Measurements from ENCODE around the gene KRT36.

The KRT36 gene

DNA sequence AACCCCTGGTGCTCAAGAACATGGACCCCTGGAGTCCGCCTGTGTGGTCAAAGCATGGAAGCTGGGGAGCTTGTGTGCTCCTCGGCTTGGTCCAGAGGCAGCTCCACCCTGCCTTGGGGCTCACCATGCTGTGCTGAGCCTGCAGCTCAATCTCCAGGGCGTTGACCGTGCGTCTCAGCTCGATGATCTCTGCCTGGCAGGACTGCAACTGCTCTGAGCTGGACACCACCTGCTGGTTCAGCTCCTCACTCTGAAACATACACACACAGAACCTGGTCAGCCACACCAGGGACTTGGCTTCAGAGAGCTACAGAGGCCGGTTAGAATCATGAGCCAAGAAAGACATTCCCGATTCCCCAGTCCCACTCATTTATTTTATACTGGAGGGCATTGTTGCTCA is 11.5 kb downstream of the KRT36 start:
- no peak for TF ChIP-seq EZH2phosphoT487 (IDR thresholded peaks at IDR 0.05; ENCODE audit: borderline replicate concordance, low read length)
- TF ChIP-seq, protein P1, sequence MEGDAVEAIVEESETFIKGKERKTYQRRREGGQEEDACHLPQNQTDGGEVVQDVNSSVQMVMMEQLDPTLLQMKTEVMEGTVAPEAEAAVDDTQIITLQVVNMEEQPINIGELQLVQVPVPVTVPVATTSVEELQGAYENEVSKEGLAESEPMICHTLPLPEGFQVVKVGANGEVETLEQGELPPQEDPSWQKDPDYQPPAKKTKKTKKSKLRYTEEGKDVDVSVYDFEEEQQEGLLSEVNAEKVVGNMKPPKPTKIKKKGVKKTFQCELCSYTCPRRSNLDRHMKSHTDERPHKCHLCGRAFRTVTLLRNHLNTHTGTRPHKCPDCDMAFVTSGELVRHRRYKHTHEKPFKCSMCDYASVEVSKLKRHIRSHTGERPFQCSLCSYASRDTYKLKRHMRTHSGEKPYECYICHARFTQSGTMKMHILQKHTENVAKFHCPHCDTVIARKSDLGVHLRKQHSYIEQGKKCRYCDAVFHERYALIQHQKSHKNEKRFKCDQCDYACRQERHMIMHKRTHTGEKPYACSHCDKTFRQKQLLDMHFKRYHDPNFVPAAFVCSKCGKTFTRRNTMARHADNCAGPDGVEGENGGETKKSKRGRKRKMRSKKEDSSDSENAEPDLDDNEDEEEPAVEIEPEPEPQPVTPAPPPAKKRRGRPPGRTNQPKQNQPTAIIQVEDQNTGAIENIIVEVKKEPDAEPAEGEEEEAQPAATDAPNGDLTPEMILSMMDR (IDR thresholded peaks at IDR 0.05; ENCODE audit: low read depth, low read length, poor library complexity, severe bottlenecking), result no peak
- Histone ChIP-seq H3K36me3 (ENCODE audit: control insufficient read depth, low read length) (no peaks in the 10 kb centered on the region), H3K27me3 (ENCODE audit: control insufficient read depth, low read length) (no peaks in the 10 kb centered on the region), H3K4me1 (ENCODE audit: control insufficient read depth, low read length) (no peaks in the 10 kb centered on the region), H3K79me2 (ENCODE audit: control insufficient read depth, low read length) (no peaks in the 10 kb centered on the region), H3K4me2 (ENCODE audit: low read length) (no peak overlapping the region), H3F3A (ENCODE audit: control insufficient read depth, insufficient read depth) (no peaks in the 10 kb centered on the region), H3K9me3 (ENCODE audit: control insufficient read depth, insufficient read depth, low read length) (no peaks in the 10 kb centered on the region), H3K9me2 (replicated peaks; ENCODE audit: control insufficient read depth, low read length) (no peaks in the 10 kb centered on the region), H3K27ac (ENCODE audit: low read depth, low read length) (no peak overlapping the region), H3K4me3 (ENCODE audit: low read length) (no peak overlapping the region), H4K20me1 (ENCODE audit: control insufficient read depth, insufficient read depth, low read depth, low read length) (no peaks in the 10 kb centered on the region)

DNA sequence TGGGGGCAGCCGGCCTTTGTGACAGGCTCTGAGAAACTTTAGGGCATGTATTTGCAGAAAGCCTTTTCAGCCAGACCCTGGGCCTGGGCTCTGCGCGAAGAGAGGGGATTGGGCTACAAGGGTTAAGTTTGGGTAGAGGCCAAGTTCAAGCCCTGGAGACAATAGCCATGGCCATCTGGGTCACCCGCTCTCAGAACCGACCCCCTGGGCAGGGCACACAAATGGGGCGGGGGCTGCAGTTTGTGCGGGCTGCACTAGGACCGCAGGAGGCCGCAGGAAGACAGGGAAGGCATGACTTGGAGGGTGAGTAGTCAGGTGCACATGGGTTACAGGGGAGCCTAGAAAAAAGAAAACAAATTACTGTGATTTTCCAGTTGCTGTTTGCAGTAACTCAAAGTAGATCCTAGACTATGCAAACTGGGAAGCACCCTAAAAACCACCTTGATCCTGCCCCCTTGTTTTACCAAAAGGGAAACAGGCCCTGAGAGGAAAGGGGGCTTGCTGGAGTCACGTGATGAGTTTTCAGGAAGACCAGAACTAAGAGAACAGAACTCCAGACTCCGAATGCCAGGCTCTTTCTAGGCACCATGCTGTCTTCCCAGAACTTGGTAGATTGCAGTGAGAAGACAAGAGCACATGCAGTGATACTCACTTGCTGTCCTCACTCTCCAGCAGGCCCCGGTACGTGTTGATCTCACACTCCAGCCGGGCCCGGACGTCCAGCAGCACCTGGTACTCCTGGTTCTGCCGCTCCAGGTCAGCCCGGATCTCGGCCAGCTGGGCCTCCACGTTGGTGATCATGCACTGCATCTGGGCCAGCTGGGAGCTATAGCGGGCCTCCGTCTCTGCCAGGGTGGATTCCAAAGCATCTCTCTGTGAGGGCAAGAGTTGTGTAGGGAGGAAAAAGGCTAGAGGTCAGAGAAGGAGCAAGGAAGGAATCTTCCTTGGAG is 12.6 kb downstream of the KRT36 start:
- Histone ChIP-seq H3K4me2 (ENCODE audit: low read length) (no peak overlapping the region), H3K4me1 (ENCODE audit: control insufficient read depth, low read length) (no peaks in the 10 kb centered on the region), H3F3A (ENCODE audit: control insufficient read depth, insufficient read depth) (no peaks in the 10 kb centered on the region), H3K9me3 (ENCODE audit: control insufficient read depth, insufficient read depth, low read length) (no peaks in the 10 kb centered on the region), H3K27me3 (ENCODE audit: control insufficient read depth, low read length) (no peaks in the 10 kb centered on the region), H3K36me3 (ENCODE audit: control insufficient read depth, low read length) (no peaks in the 10 kb centered on the region), H3K27ac (ENCODE audit: low read depth, low read length) (no peak overlapping the region), H3K79me2 (ENCODE audit: control insufficient read depth, low read length) (no peaks in the 10 kb centered on the region), H4K20me1 (ENCODE audit: control insufficient read depth, insufficient read depth, low read depth, low read length) (no peaks in the 10 kb centered on the region), H3K4me3 (ENCODE audit: low read length) (no peak overlapping the region), H3K9me2 (replicated peaks; ENCODE audit: control insufficient read depth, low read length) (no peaks in the 10 kb centered on the region)
- TF ChIP-seq, protein P1 (IDR thresholded peaks at IDR 0.05; ENCODE audit: low read depth, low read length, poor library complexity, severe bottlenecking), result no peak
- no peak for TF ChIP-seq EZH2phosphoT487 (IDR thresholded peaks at IDR 0.05; ENCODE audit: borderline replicate concordance, low read length)

DNA sequence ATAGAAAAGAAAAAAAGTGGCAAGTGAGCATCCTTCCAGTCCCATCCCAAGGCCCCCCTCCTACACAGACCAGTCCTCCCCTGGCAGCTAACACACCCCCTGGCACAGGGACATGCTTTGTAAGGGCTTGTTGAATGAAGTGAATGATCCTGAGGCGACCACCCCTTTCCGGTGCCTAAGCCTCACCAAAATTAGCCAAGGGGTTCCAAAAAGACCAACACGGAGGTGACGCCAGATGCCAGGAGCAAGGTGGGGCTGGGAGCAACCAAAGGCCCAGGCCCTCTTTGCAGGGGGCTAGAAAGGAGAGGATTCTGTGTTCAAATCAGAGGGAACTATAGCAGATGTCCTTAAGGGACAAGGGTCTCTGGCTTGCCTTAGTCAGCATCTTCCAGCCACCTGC is 14.3 kb downstream of the KRT36 start:
- no peaks in the 10 kb centered on the region for H3K4me1 ChIP-seq (ENCODE audit: control insufficient read depth, low read length)
- no peaks in the 10 kb centered on the region for H3F3A ChIP-seq (ENCODE audit: control insufficient read depth, insufficient read depth)
- H3K27me3 ChIP-seq (ENCODE audit: control insufficient read depth, low read length), result no peaks in the 10 kb centered on the region

More for the DNA sequence above, 14.3 kb downstream of the KRT36 start:
- Histone ChIP-seq H3K9me2 (replicated peaks; ENCODE audit: control insufficient read depth, low read length) (no peaks in the 10 kb centered on the region), H3K36me3 (ENCODE audit: control insufficient read depth, low read length) (no peaks in the 10 kb centered on the region), H4K20me1 (ENCODE audit: control insufficient read depth, insufficient read depth, low read depth, low read length) (no peaks in the 10 kb centered on the region), H3K27ac (ENCODE audit: low read depth, low read length) (no peak overlapping the region), H3K9me3 (ENCODE audit: control insufficient read depth, insufficient read depth, low read length) (no peaks in the 10 kb centered on the region), H3K79me2 (ENCODE audit: control insufficient read depth, low read length) (no peaks in the 10 kb centered on the region), H3K4me3 (ENCODE audit: low read length) (no peak overlapping the region), H3K4me2 (ENCODE audit: low read length) (no peak overlapping the region)
- TF ChIP-seq EZH2phosphoT487 (IDR thresholded peaks at IDR 0.05; ENCODE audit: borderline replicate concordance, low read length), result no peak
- TF ChIP-seq, protein P1 (IDR thresholded peaks at IDR 0.05; ENCODE audit: low read depth, low read length, poor library complexity, severe bottlenecking), result no peak
